Loucy (cell line): ENCODE data around the gene OR10W1.

ENCODE experiments used
- H2AFZ ChIP-seq: fragments of 200-600 bp; sonication (generic); 2 replicates; pipeline ENCODE4 v1.6.0; 2016; ENCODE audit warnings: antibody characterized with exemption, mild to moderate bottlenecking, low read length, moderate library complexity
- H3F3A ChIP-seq: fragments of 200-600 bp; 2 replicates; pipeline ENCODE4 v1.6.0; 2016; ENCODE audit warnings: antibody characterized with exemption, low read depth, mild to moderate bottlenecking
- H3K27me3 ChIP-seq: fragments of 200-600 bp; sonication (generic); 2 replicates; pipeline ENCODE4 v1.6.1; 2014; ENCODE audit warnings: low read length, mild to moderate bottlenecking; ENCODE audit not compliant: insufficient read depth, poor library complexity, severe bottlenecking
- H3K36me3 ChIP-seq: fragments of 200-600 bp; sonication (generic); 2 replicates; pipeline ENCODE4 v1.6.1; 2016; ENCODE audit warnings: low read length; ENCODE audit not compliant: insufficient read depth
- H3K4me1 ChIP-seq: fragments of 200-600 bp; sonication (generic); 2 replicates; pipeline ENCODE4 v1.5.1; 2014; ENCODE audit warnings: low read length, mild to moderate bottlenecking; ENCODE audit not compliant: insufficient read depth, poor library complexity, severe bottlenecking
- H3K4me2 ChIP-seq: fragments of 200-600 bp; sonication (generic); 2 replicates; pipeline ENCODE4 v1.6.0; 2014; ENCODE audit warnings: antibody characterized with exemption, low read length, low read depth, mild to moderate bottlenecking; ENCODE audit not compliant: poor library complexity, severe bottlenecking
- H3K4me3 ChIP-seq: fragments of 200-600 bp; sonication (generic); 2 replicates; pipeline ENCODE4 v1.5.1; 2014; ENCODE audit warnings: low read length, mild to moderate bottlenecking, mixed read lengths; ENCODE audit not compliant: poor library complexity, severe bottlenecking
- H3K79me2 ChIP-seq: fragments of 200-600 bp; sonication (generic); 2 replicates; pipeline ENCODE4 v1.6.1; 2014; ENCODE audit warnings: low read length; ENCODE audit not compliant: insufficient read depth
- H3K9ac ChIP-seq: fragments of 200-600 bp; sonication (generic); 2 replicates; pipeline ENCODE4 v1.6.0; 2014; ENCODE audit warnings: mild to moderate bottlenecking, low read depth, low read length, moderate library complexity; ENCODE audit not compliant: poor library complexity, severe bottlenecking
- H3K9me2 ChIP-seq: fragments of 200-600 bp; sonication (generic); replicated peaks from 2 replicates; pipeline ENCODE4 v1.6.1; 2016; ENCODE audit warnings: low read depth, low read length, mixed read lengths
- H3K9me3 ChIP-seq: fragments of 200-600 bp; sonication (generic); 2 replicates; pipeline ENCODE4 v1.6.1; 2014; ENCODE audit warnings: mild to moderate bottlenecking, antibody characterized with exemption, low read length, low read depth; ENCODE audit not compliant: insufficient read depth
- H4K20me1 ChIP-seq: fragments of 200-600 bp; sonication (generic); 2 replicates; pipeline ENCODE4 v1.6.0; 2014; ENCODE audit warnings: antibody characterized with exemption, low read length, mild to moderate bottlenecking; ENCODE audit not compliant: insufficient read depth, poor library complexity, severe bottlenecking
- CTCF ChIP-seq: fragments of 200-600 bp; sonication (generic); conservative IDR thresholded peaks from 2 replicates; pipeline ENCODE4 v1.5.1; 2014; ENCODE audit warnings: mild to moderate bottlenecking, antibody characterized with exemption, low read length
- EZH2phosphoT487 ChIP-seq: fragments of 200-600 bp; IDR thresholded peaks from 2 replicates; pipeline ENCODE4 v1.6.1; 2018; ENCODE audit warnings: antibody characterized with exemption, mild to moderate bottlenecking, moderate library complexity, borderline replicate concordance

The OR10W1 gene

GRCh38 chr11:58268142-58268541 is at the start of gene OR10W1:
TSS of gene OR10W1 (minus strand) at chr11:58268260. CDS start at chr11:58267858, 402 bp downstream.
- Histone ChIP-seq H3F3A (no peaks in the 10 kb centered on the region), H3K79me2 (no peaks in the 10 kb centered on the region), H3K9me3 (0 out of 2 replicates have a peak, but pooled peaks cover 3% of the 10 kb centered on the region), H3K4me1 (peaks cover 4% of the 10 kb centered on the region), H4K20me1 (no peaks in the 10 kb centered on the region), H3K36me3 (no peaks in the 10 kb centered on the region), H3K4me2 (peak within 1 kb of the TSS; percentile 28), H3K27me3 (no peaks in the 10 kb centered on the region), H3K9me2 (no peaks in the 10 kb centered on the region), H3K4me3 (no peak within 1 kb of the TSS), H3K9ac (no peak within 1 kb of the TSS), H2AFZ (no peak within 1 kb of the TSS)
- TF ChIP-seq CTCF (no peak), EZH2phosphoT487 (no peak)

- Histone ChIP-seq H3K36me3 (no peaks in the 10 kb centered on the region), H3F3A (no peaks in the 10 kb centered on the region), H3K79me2 (no peaks in the 10 kb centered on the region), H4K20me1 (no peaks in the 10 kb centered on the region), H3K4me1 (no peaks in the 10 kb centered on the region), H3K27me3 (no peaks in the 10 kb centered on the region), H3K9me2 (no peaks in the 10 kb centered on the region), H2AFZ (no peak overlapping the region), H3K9ac (no peak overlapping the region), H3K9me3 (no peaks in the 10 kb centered on the region), H3K4me3 (no peak overlapping the region), H3K4me2 (no peak overlapping the region)
- TF ChIP-seq CTCF (no peak), EZH2phosphoT487 (no peak)
These were observed 48.1 kb upstream of the OR10W1 start for GRCh38 chr11:58316142-58316541.

- Histone ChIP-seq H3K9me3 (no peaks in the 10 kb centered on the region), H3K27me3 (no peaks in the 10 kb centered on the region), H3F3A (no peaks in the 10 kb centered on the region), H3K9ac (no peak overlapping the region), H4K20me1 (no peaks in the 10 kb centered on the region), H2AFZ (no peak overlapping the region), H3K4me3 (no peak overlapping the region), H3K4me2 (no peak overlapping the region), H3K9me2 (no peaks in the 10 kb centered on the region), H3K79me2 (no peaks in the 10 kb centered on the region), H3K36me3 (no peaks in the 10 kb centered on the region), H3K4me1 (no peaks in the 10 kb centered on the region)
- TF ChIP-seq EZH2phosphoT487 (no peak), CTCF (no peak)
These were observed 33.5 kb upstream of the OR10W1 start for GRCh38 chr11:58301576-58301975.
